HAP-1 (cell line): ENCODE data around the gene GP5.

Experiments
- DNase-seq, 2 experiments: peaks; one replicate each; pipeline ENCODE4 v3.0.0-alpha.2; 2016 to 2020; ENCODE audit warnings: low spot score in 2 of 2
- H3K27me3 ChIP-seq: fragments of 250-450 bp; sonication (Bioruptor Pico); 2 replicates; pipeline ENCODE4 v1.5.1; 2020; ENCODE audit warnings: low read depth, mild to moderate bottlenecking, moderate library complexity
- H3K36me3 ChIP-seq: fragments of 250-450 bp; sonication (Bioruptor Pico); replicated peaks from 2 replicates; pipeline ENCODE4 v1.5.1; 2020; ENCODE audit warnings: mild to moderate bottlenecking
- H3K4me1 ChIP-seq: fragments of 250-450 bp; sonication (Bioruptor Pico); 2 replicates; pipeline ENCODE4 v1.5.1; 2020; ENCODE audit warnings: mild to moderate bottlenecking
- H3K4me3 ChIP-seq: fragments of 250-450 bp; sonication (Bioruptor Pico); 2 replicates; pipeline ENCODE4 v1.5.1; 2020; ENCODE audit warnings: mild to moderate bottlenecking, moderate library complexity
- H3K9me3 ChIP-seq: fragments of 250-450 bp; sonication (Bioruptor Pico); 2 replicates; pipeline ENCODE4 v1.5.1; 2020; ENCODE audit warnings: mild to moderate bottlenecking, moderate library complexity
- in situ Hi-C: fragments of 300-500 bp; cut with MboI; formaldehyde crosslinking; loops from 3 replicates; pipeline ENCODE4 v1.14.3; 2020; ENCODE audit warnings: low sequenced_read_pairs, inconsistent platforms, mixed read lengths

Gene GP5

DNA sequence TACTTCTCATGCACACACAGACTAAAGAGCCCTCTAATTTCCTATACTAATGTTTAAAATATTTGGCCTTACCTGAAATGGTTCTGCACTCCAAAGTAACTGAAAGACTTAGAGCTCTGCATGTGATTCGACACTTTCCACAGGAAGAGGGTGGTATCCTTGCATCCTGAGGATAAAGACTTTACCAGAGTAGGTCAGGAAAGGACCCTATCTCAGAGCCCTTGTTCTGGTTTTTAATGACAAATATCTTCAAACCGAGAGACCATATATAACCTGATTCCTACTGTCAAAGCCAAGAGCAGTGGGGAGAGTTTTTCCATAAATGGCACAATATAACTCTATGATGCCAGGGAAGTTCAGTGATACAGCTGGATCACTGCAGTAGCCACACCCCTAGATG lies at the start of gene GP5:
GP5 (minus strand) TSS at position 101 of the 400 bp plus-strand sequence. CDS start 984 bp downstream, outside the sequence.
- H3K27me3 ChIP-seq, result no peaks in the 10 kb centered on the region
- H3K4me3 ChIP-seq, result no peak within 1 kb of the TSS
- H3K9me3 ChIP-seq, result no peaks in the 10 kb centered on the region
- H3K4me1 ChIP-seq, result peaks cover 8% of the 10 kb centered on the region
- in situ Hi-C loops, result no loop called here
- 0 out of 2 replicates have a peak, but pooled peaks cover 3% of the 10 kb centered on the region for H3K36me3 ChIP-seq
- no peak for DNase-seq

DNA sequence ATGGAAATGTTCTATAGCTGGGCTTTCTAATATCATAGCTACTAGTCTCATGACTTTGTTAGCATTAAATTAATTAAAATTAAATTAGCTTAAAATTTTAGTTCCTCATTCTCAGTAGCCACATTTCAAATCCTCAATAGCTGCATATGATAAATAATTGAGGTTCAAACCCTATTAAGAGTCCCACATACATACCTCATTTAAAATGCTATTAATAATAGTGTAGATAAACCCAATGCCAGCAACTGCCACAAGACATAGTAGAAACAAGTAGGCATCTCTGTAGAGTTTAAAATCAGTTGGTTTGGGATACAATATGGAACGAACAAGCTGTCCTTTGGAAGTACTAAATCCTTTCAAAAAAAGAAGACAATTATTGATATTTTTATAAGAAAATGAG lies 48.6 kb upstream of the GP5 start:
- no peak for DNase-seq
- Histone ChIP-seq H3K27me3 (no peaks in the 10 kb centered on the region), H3K4me3 (no peak overlapping the region), H3K36me3 (peaks cover 66% of the 10 kb centered on the region), H3K9me3 (no peaks in the 10 kb centered on the region), H3K4me1 (no peaks in the 10 kb centered on the region)
- in situ Hi-C loops, result no loop called here

DNA sequence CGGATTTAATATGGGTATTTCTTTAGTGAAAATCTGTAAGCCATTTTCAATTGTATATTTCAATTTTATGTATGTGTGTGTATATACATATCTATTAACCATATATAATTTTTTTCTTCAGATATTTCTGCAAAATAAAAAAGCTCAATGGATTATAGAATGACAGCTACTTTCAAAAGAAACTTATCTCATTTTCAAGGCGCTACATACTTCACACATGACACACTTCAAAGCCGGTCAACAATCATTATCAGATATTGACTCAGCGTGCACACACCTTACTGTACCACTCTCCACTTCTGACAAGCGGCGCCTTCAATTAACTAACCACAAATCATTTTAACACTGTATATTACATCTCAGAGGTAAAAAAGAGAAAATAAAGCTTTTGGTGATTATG lies 48.1 kb upstream of the GP5 start:
- H3K4me3 ChIP-seq, result no peak overlapping the region
- DNase-seq, result no peak
- no peaks in the 10 kb centered on the region for H3K27me3 ChIP-seq
- H3K9me3 ChIP-seq, result no peaks in the 10 kb centered on the region
- H3K36me3 ChIP-seq, result peaks cover 61% of the 10 kb centered on the region
- peaks cover under 1% of the 10 kb centered on the region; the same call in 1 of the 2 replicates for H3K4me1 ChIP-seq
- in situ Hi-C loops, result no loop called here

GRCh38 chr3:194446754-194447153 lies 47.7 kb upstream of the GP5 start:
- Histone ChIP-seq H3K4me3 (no peak overlapping the region), H3K27me3 (no peaks in the 10 kb centered on the region), H3K9me3 (no peaks in the 10 kb centered on the region), H3K4me1 (peaks cover 3% of the 10 kb centered on the region; the same call in 1 of the 2 replicates), H3K36me3 (peaks cover 57% of the 10 kb centered on the region)
- no peak for DNase-seq
- in situ Hi-C loops, result no loop called here

DNA sequence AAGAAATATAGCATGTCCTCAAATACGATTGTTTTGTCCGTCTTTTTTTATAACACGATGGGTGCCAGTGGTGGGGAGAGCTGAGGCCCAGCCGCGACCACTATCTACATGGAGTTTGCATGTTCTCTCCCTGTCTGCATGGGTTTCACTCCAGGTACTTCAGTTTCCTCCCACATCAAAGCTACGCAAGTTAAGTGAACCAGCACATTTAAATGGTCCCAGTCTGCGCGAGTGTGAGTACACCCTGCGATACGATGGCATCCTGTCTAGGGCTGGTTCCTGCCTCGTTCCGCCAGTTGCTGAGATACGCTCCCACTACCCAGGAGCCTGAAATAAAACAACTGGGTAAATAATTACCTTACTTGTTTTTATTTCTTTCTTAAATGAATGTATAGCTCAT lies 47.1 kb upstream of the GP5 start:
- H3K4me3 ChIP-seq, result no peak overlapping the region
- H3K27me3 ChIP-seq, result no peaks in the 10 kb centered on the region
- peaks cover 4% of the 10 kb centered on the region; the same call in 1 of the 2 replicates for H3K4me1 ChIP-seq
- H3K36me3 ChIP-seq, result peaks cover 55% of the 10 kb centered on the region
- in situ Hi-C loops, result no loop called here
- H3K9me3 ChIP-seq, result no peaks in the 10 kb centered on the region
- no peak for DNase-seq

DNA sequence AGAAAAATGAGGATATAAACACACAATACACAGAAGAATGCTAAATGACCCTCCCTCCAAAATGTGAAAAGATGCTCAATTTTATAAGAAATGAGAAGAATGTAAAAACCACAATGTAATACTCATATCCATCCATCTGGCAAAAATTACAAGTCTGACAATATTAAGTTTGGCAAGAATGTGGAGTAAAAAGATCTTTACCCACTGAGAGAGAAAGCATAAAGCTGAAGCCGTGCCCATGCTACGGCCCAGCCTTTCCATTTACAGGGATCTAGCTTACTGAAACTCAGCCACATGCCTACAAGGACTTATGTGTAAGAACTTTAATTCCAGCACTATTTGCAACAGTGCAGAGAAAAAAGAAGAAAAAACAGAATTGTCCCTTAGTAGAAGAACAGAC lies 44.8 kb upstream of the GP5 start:
- Histone ChIP-seq H3K27me3 (no peaks in the 10 kb centered on the region), H3K36me3 (peaks cover 54% of the 10 kb centered on the region), H3K4me3 (no peak overlapping the region), H3K4me1 (peaks cover 4% of the 10 kb centered on the region; the same call in 1 of the 2 replicates), H3K9me3 (no peaks in the 10 kb centered on the region)
- no peak for DNase-seq
- in situ Hi-C loops, result no loop called here

DNA sequence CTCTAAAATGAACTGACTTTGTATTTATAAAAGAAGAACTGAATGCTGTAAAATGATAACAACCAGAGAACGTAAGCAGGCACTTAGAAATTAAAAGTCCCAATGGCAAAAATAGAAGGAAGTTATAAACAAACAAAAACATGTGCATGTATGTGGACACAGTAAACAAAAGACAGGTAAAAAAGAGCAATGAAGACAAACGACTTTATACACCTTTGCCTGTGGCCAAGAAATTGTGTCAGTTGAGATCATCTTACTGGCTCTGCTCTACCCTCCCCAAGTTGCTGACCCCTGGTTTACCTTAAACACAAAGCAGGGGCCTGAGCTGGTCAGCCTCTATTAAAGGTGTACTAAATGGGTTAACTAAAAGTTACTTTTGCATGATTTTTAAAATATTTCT lies 41.7 kb upstream of the GP5 start:
- in situ Hi-C loops, result no loop called here

GRCh38 chr3:194439881-194440550 lies 41.0 kb upstream of the GP5 start:
- Histone ChIP-seq H3K4me1 (peaks cover 4% of the 10 kb centered on the region; the same call in 1 of the 2 replicates), H3K27me3 (no peaks in the 10 kb centered on the region), H3K4me3 (no peak overlapping the region), H3K36me3 (peaks cover 52% of the 10 kb centered on the region), H3K9me3 (no peaks in the 10 kb centered on the region)
- DNase-seq, result no peak
- in situ Hi-C loops, result no loop called here

More for the DNA sequence above, 41.7 kb upstream of the GP5 start:
- Histone ChIP-seq H3K9me3 (no peaks in the 10 kb centered on the region), H3K27me3 (no peaks in the 10 kb centered on the region), H3K36me3 (peaks cover 48% of the 10 kb centered on the region), H3K4me1 (peaks cover 4% of the 10 kb centered on the region; the same call in 1 of the 2 replicates), H3K4me3 (no peak overlapping the region)
- no peak for DNase-seq

DNA sequence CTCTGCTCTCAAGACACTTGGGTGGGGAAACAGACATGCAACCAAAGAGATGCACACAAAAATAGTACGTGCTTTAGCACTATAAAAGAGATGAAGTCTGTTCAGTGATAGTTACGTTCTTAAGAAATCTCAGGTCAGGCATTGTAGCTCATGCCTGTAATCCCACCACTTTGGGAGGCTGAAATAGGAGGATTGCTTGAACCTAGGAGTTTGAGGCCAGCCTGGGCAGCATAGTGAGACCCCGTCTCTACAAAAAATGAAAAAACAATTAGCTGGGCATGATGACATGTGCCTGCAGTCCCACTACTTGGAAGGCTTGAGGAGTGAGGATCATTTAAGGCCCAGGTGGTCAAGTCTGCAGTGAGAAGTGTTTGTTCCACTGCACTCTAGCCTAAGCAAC lies 35.4 kb upstream of the GP5 start:
- no peak overlapping the region for H3K4me3 ChIP-seq
- peaks cover 69% of the 10 kb centered on the region for H3K36me3 ChIP-seq
- in situ Hi-C loops, result no loop called here
- no peaks in the 10 kb centered on the region for H3K4me1 ChIP-seq
- no peaks in the 10 kb centered on the region for H3K27me3 ChIP-seq
- H3K9me3 ChIP-seq, result no peaks in the 10 kb centered on the region
- DNase-seq, result no peak

DNA sequence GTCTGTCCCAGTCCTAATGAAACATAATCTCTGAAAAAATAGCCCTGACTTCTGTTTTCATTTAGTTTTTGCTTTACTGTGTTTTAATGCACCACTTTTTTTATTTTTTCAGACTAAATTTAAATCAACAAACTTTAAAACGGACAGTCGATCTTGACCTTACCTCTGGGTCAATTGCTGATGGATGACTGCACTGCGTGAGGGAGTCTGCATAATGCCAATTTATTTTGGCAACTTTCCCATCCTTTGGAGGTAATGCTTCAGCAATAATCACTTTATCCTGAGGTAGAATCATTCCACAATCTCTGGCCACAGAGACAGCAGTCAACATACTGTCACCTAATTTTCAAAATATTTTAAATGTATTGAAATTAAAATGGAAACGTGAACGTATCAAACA lies 32.5 kb upstream of the GP5 start:
- peaks cover 71% of the 10 kb centered on the region for H3K36me3 ChIP-seq
- in situ Hi-C loops, result no loop called here

DNA sequence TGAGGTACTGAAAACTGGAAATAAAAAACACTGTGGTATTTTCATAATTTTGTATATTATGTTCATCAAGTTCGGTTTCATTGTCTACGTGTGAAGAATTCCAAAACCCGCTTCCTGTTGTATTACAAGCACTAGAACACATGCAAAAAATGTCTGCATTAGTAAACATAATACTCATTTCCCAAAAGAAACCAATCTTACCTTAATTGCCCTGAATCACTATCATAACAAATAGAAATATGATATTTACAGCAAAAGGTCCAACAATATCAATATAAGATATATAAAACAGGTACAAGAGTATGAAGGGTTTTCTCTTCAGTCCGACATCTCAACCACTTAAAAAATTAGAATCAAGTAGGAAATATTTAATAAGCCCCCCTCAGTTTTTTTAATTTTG lies 26.3 kb upstream of the GP5 start:
- in situ Hi-C loops, result no loop called here
- H3K27me3 ChIP-seq, result no peaks in the 10 kb centered on the region
- no peak for DNase-seq
- no peaks in the 10 kb centered on the region for H3K4me1 ChIP-seq
- no peak overlapping the region for H3K4me3 ChIP-seq
- no peaks in the 10 kb centered on the region for H3K9me3 ChIP-seq
- H3K36me3 ChIP-seq, result peaks cover 38% of the 10 kb centered on the region

More for the DNA sequence above, 32.5 kb upstream of the GP5 start:
- H3K4me1 ChIP-seq, result no peaks in the 10 kb centered on the region
- H3K9me3 ChIP-seq, result no peaks in the 10 kb centered on the region
- H3K27me3 ChIP-seq, result no peaks in the 10 kb centered on the region
- no peak for DNase-seq
- no peak overlapping the region for H3K4me3 ChIP-seq

- in situ Hi-C loops, result no loop called here
- H3K4me1 ChIP-seq, result no peaks in the 10 kb centered on the region
- H3K9me3 ChIP-seq, result no peaks in the 10 kb centered on the region
- DNase-seq, result no peak
- no peak overlapping the region for H3K4me3 ChIP-seq
- peaks cover 39% of the 10 kb centered on the region for H3K36me3 ChIP-seq
- no peaks in the 10 kb centered on the region for H3K27me3 ChIP-seq
These were observed 25.9 kb upstream of the GP5 start for GRCh38 chr3:194424953-194425352.

GRCh38 chr3:194424373-194424772 lies 25.3 kb upstream of the GP5 start:
- no peaks in the 10 kb centered on the region for H3K9me3 ChIP-seq
- in situ Hi-C loops, result no loop called here
- H3K36me3 ChIP-seq, result peaks cover 37% of the 10 kb centered on the region
- H3K27me3 ChIP-seq, result no peaks in the 10 kb centered on the region
- no peak overlapping the region for H3K4me3 ChIP-seq
- no peaks in the 10 kb centered on the region for H3K4me1 ChIP-seq
- DNase-seq, result no peak

DNA sequence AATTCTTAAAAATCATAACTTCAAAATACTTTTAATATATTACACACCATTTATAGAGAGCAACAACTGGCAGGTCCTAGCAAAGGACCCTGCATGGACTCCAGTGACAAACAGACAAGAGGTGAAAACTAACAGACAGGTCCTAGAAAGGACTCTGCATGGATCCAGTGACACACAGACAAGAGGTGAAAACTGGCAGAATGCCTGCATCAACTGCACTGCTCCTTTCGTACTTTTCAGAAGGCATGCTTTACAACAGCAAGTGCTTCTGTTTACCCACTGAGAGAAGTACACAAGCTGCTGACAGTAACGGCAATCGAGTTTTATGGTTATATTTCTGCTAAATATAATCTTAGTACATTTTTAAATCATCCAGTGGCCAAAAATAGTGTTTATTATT lies 24.3 kb upstream of the GP5 start:
- Histone ChIP-seq H3K4me1 (no peaks in the 10 kb centered on the region), H3K36me3 (peaks cover 32% of the 10 kb centered on the region), H3K4me3 (no peak overlapping the region), H3K27me3 (no peaks in the 10 kb centered on the region), H3K9me3 (no peaks in the 10 kb centered on the region)
- in situ Hi-C loops, result no loop called here
- DNase-seq, result no peak

GRCh38 chr3:194422188-194422587 lies 23.1 kb upstream of the GP5 start:
- no peaks in the 10 kb centered on the region for H3K9me3 ChIP-seq
- peaks cover 32% of the 10 kb centered on the region for H3K36me3 ChIP-seq
- H3K27me3 ChIP-seq, result no peaks in the 10 kb centered on the region
- H3K4me1 ChIP-seq, result no peaks in the 10 kb centered on the region
- in situ Hi-C loops, result no loop called here
- no peak overlapping the region for H3K4me3 ChIP-seq
- DNase-seq, result no peak
